ENCODE results near the gene FANCB. TPM values are rescaled to one million over a fixed set of nuclear protein-coding genes. Genes with fewer than 3 reads are reported as not detected.

FANCB gene
- total and polyA plus RNA-seq, 9 of the 15 experiments (the other 6 are each of a cell fraction or from before 2014, with no cell fraction given), result 6.5 to 21.3 (median 14.6) TPM

- 0 out of 2 replicates have a peak, but pooled peaks have one; percentile 29 for TF ChIP-seq ZNF395 (CRISPR knock-in tag; IDR thresholded peaks at IDR 0.05)
- TF ChIP-seq EP400 (IDR thresholded peaks at IDR 0.05), result peak; percentile 57
- no peak for TF ChIP-seq KDM2B (CRISPR knock-in tag; IDR thresholded peaks at IDR 0.05)
- peak; percentile 61 for TF ChIP-seq PKNOX1 (IDR thresholded peaks at IDR 0.05)
- TF ChIP-seq MTA3 (IDR thresholded peaks at IDR 0.05; ENCODE audit: borderline replicate concordance), result 0 out of 2 replicates have a peak, but pooled peaks have one; percentile 1
- TF ChIP-seq NR2C2 (CRISPR knock-in tag; IDR thresholded peaks at IDR 0.05), result no peak
- no peak for TF ChIP-seq NR2C2 (tag; IDR thresholded peaks at IDR 0.05)
- TF ChIP-seq SRF (CRISPR knock-in tag; IDR thresholded peaks at IDR 0.05), result peak in 1 of 2 experiments; percentile 69; a peak in 1 of 4 replicates
- peak; percentile 89 for TF ChIP-seq CREB1 (IDR thresholded peaks at IDR 0.05)
- peak; percentile 76 for TF ChIP-seq CREB1 (CRISPR knock-in tag; IDR thresholded peaks at IDR 0.05)
- TF ChIP-seq TEAD2 (tag; IDR thresholded peaks at IDR 0.05), result no peak
- TF ChIP-seq SUPT5H (IDR thresholded peaks at IDR 0.05), result peak; percentile 71
- TF ChIP-seq TFE3 (CRISPR knock-in tag; IDR thresholded peaks at IDR 0.05), result no peak
- peak; percentile 27; the same call in 1 of the 2 replicates for TF ChIP-seq NFIC (IDR thresholded peaks at IDR 0.05)
- no peak for TF ChIP-seq ASH1L (IDR thresholded peaks at IDR 0.05; ENCODE audit: borderline replicate concordance, low read depth, partially characterized antibody)
- no peak for TF ChIP-seq GATA2 (CRISPR knock-in tag; IDR thresholded peaks at IDR 0.05)
- TF ChIP-seq HES1 (IDR thresholded peaks at IDR 0.05; ENCODE audit: low read depth), result no peak
- no peak for TF ChIP-seq NR3C1 (CRISPR knock-in tag; IDR thresholded peaks at IDR 0.05)
- TF ChIP-seq ELF4 (CRISPR knock-in tag; IDR thresholded peaks at IDR 0.05), result no peak
- no peak for TF ChIP-seq ZNF586 (CRISPR knock-in tag; conservative IDR thresholded peaks at IDR 0.05)
- TF ChIP-seq CREB3 (tag; conservative IDR thresholded peaks at IDR 0.05; ENCODE audit: low read depth), result no peak
- 0 out of 3 replicates have a peak, but pooled peaks of 1 of the 2 experiments have one; percentile 23 for TF ChIP-seq CBX3 (IDR thresholded peaks at IDR 0.05; ENCODE audit: borderline replicate concordance in 1 of 2, low read length in 2 of 2)
These were observed at the start of gene FANCB, which contains the start of gene MOSPD2 (continued) for GRCh38 chrX:14872851-14873675.

Data from K562 (cell line).